Measurements from ENCODE around the gene RAPGEF6. TPM values are rescaled to one million over a fixed set of nuclear protein-coding genes. Genes with fewer than 3 reads are reported as not detected.

Gene RAPGEF6
- total and polyA plus RNA-seq, 9 of the 15 experiments (the other 6 are each of a cell fraction or from before 2014, with no cell fraction given) = 2.7 to 23.4 (median 12.7) TPM

DNA sequence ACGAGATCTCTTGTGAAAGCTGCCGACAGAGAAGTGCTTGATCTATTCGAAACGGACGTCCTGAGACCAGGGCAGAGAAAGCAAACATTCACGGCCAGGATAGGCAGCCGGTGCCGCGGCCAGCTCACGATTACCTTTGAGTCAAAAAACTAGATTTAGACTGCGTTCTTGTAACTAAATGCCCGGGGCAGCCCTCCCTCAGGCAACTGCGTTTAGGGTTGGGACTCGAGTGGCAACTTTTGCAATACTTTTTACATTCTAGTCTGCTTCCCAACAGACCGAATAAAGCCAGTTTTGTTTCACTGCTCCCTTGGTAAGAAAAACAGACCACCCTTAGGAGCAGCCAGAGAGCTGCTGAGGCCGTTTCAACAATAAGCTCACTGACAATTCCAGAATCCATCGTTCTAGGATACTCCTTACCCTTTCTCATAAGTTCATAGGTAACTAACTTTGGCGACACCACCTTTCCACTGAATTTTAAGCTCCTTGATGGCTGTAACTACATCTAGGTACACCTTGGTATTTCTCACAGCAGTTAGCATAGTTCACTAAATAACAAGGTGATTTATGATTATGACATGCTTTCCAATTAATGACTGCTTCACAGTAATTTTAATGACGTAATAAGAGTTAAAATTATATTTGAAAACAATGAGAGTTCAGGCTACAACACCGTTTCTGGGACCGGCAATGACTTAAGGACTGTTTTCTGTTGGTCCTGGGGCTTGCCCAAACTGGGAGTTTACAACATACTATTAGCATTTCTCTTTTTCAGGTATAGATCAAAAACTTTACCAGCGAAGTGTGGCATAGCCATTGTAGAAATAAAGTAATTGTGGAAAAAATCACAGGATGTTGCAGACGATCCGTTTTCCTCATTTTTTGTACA is 899 bp upstream of the RAPGEF6 start (continued):
- TF ChIP-seq SMAD3 (CRISPR knock-in tag; conservative IDR thresholded peaks at IDR 0.05) = 0 out of 2 replicates have a peak, but pooled peaks have one; percentile 1
- no peak; the same call in 1 of the 2 replicates for TF ChIP-seq ZKSCAN1 (IDR thresholded peaks at IDR 0.05; ENCODE audit: low read depth, low read length)
- no peak for TF ChIP-seq NFIC (IDR thresholded peaks at IDR 0.05)
- peak; percentile 18; the same call in 1 of the 2 replicates for TF ChIP-seq ZNF561 (CRISPR knock-in tag; conservative IDR thresholded peaks at IDR 0.05)
- 0 out of 2 replicates have a peak, but pooled peaks have one; percentile 71 for TF ChIP-seq ZNF695 (CRISPR knock-in tag; IDR thresholded peaks at IDR 0.05)
- 0 out of 2 replicates have a peak, but pooled peaks have one; percentile 80 for TF ChIP-seq ZNF212 (CRISPR knock-in tag; IDR thresholded peaks at IDR 0.05)
- no peak for TF ChIP-seq ZNF766 (CRISPR knock-in tag; conservative IDR thresholded peaks at IDR 0.05)
- TF ChIP-seq, protein P1, sequence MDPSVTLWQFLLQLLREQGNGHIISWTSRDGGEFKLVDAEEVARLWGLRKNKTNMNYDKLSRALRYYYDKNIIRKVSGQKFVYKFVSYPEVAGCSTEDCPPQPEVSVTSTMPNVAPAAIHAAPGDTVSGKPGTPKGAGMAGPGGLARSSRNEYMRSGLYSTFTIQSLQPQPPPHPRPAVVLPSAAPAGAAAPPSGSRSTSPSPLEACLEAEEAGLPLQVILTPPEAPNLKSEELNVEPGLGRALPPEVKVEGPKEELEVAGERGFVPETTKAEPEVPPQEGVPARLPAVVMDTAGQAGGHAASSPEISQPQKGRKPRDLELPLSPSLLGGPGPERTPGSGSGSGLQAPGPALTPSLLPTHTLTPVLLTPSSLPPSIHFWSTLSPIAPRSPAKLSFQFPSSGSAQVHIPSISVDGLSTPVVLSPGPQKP (CRISPR knock-in tag; IDR thresholded peaks at IDR 0.05) = no peak
- no peak for TF ChIP-seq ZNF77 (CRISPR knock-in tag; IDR thresholded peaks at IDR 0.05)
- TF ChIP-seq STAT5B (CRISPR knock-in tag; IDR thresholded peaks at IDR 0.05) = no peak
- no peak for TF ChIP-seq PRMT5 (CRISPR knock-in tag; IDR thresholded peaks at IDR 0.05)
- no peak for TF ChIP-seq TFAP4 (CRISPR knock-in tag; IDR thresholded peaks at IDR 0.05; ENCODE audit: borderline replicate concordance)
- TF ChIP-seq, protein P2, sequence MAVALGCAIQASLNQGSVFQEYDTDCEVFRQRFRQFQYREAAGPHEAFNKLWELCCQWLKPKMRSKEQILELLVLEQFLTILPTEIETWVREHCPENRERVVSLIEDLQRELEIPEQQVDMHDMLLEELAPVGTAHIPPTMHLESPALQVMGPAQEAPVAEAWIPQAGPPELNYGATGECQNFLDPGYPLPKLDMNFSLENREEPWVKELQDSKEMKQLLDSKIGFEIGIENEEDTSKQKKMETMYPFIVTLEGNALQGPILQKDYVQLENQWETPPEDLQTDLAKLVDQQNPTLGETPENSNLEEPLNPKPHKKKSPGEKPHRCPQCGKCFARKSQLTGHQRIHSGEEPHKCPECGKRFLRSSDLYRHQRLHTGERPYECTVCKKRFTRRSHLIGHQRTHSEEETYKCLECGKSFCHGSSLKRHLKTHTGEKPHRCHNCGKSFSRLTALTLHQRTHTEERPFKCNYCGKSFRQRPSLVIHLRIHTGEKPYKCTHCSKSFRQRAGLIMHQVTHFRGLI (CRISPR knock-in tag; IDR thresholded peaks at IDR 0.05) = peak; percentile 66; the same call in 1 of the 2 replicates
- TF ChIP-seq ZNF12 (CRISPR knock-in tag; IDR thresholded peaks at IDR 0.05) = no peak
- no peak for TF ChIP-seq CBX3 (IDR thresholded peaks at IDR 0.05; ENCODE audit: borderline replicate concordance in 1 of 2, low read length in 2 of 2)
- TF ChIP-seq ZNF76 (CRISPR knock-in tag; IDR thresholded peaks at IDR 0.05; ENCODE audit: borderline replicate concordance) = 0 out of 2 replicates have a peak, but pooled peaks have one; percentile 39
- peak; percentile 84 for TF ChIP-seq BRD9 (IDR thresholded peaks at IDR 0.05; ENCODE audit: low read depth, partially characterized antibody)
- no peak for TF ChIP-seq MAZ (CRISPR knock-in tag; conservative IDR thresholded peaks at IDR 0.05 in 1 of 2, IDR thresholded peaks at IDR 0.05 in 1 of 2)
- TF ChIP-seq NFIX (CRISPR knock-in tag; IDR thresholded peaks at IDR 0.05; ENCODE audit: low read depth) = no peak
- no peak for TF ChIP-seq MAFF (IDR thresholded peaks at IDR 0.05; ENCODE audit: low read length)
- TF ChIP-seq SRSF7 (optimal IDR thresholded peaks at IDR 0.05; ENCODE audit: low read depth, low read length) = no peak
- TF ChIP-seq TAF1 (IDR thresholded peaks at IDR 0.05; ENCODE audit: control insufficient read depth, extremely low read depth, insufficient read depth, low read length, severe bottlenecking) = peak; percentile 32
- no peak for TF ChIP-seq TRIM28 (IDR thresholded peaks at IDR 0.05)
- TF ChIP-seq ZKSCAN3 (CRISPR knock-in tag; IDR thresholded peaks at IDR 0.05) = no peak
- TF ChIP-seq TCF15 (CRISPR knock-in tag; IDR thresholded peaks at IDR 0.05) = no peak

Measured in K562 (cell line).